ENCODE measurements around the gene DNLZ. TPM values are rescaled to one million over a fixed set of nuclear protein-coding genes. Genes with fewer than 3 reads are reported as not detected.
"Not testable (repeated sequence)": the region's sequence is repeated elsewhere in the genome, so short reads cannot be mapped to it uniquely, and the experiment has no call there.

Gene DNLZ
- total RNA-seq, 4 donors from 2014 or later = 16.2 to 58.4 (median 23.1) TPM

- H3K36me3 ChIP-seq = peaks cover 21 to 29% of the 10 kb centered on the region in 2 donors
- intact Hi-C loops (cut with DNase I) = no loop called here
- WGBS, 2 donors = 14 to 39% methylated on average over 10 to 12 of the region's 71 CpGs
Measured at GRCh38 chr9:136409557-136410455, 46.3 kb upstream of the DNLZ start.

GRCh38 chr9:136407911-136408310 is 44.4 kb upstream of the DNLZ start:
- Histone ChIP-seq H3K4me1 (peaks cover 17 to 21% of the 10 kb centered on the region in 2 donors), H3K36me3 (peaks cover 11 to 23% of the 10 kb centered on the region in 2 donors), H3K4me3 (replicated peaks in 1 of 3) (no peak overlapping the region), H3K9me3 (no peaks in the 10 kb centered on the region), H3K27ac (no peak overlapping the region), H3K27me3 (no peaks in the 10 kb centered on the region)
- no peak for DNase-seq
- TF ChIP-seq POLR2A (IDR thresholded peaks at IDR 0.05) (no peak), CTCF (IDR thresholded peaks at IDR 0.05) (no peak)
- intact Hi-C loops (cut with DNase I) = no loop called here
- 90 to 95% methylated on average over 6 to 7 of the region's 7 CpGs for WGBS, 2 donors

More at GRCh38 chr9:136409557-136410455, 46.3 kb upstream of the DNLZ start:
- peak; percentile 52 to 58 for DNase-seq
- H3K4me3 ChIP-seq (replicated peaks in 1 of 3) = peak overlapping the region in 2 of 3 donors; percentile 3 to 92
- peaks cover 17 to 21% of the 10 kb centered on the region in 2 donors for H3K4me1 ChIP-seq
- peak overlapping the region in 2 of 3 donors; percentile 38 to 52 for H3K27ac ChIP-seq
- no peaks in the 10 kb centered on the region for H3K9me3 ChIP-seq
- TF ChIP-seq POLR2A (IDR thresholded peaks at IDR 0.05) = no peak
- H3K27me3 ChIP-seq = no peaks in the 10 kb centered on the region

- intact Hi-C loops (cut with DNase I) = not testable (repeated sequence)
- H3K36me3 ChIP-seq = peaks cover 8 to 21% of the 10 kb centered on the region in 2 donors
Measured at GRCh38 chr9:136407061-136407460, 43.5 kb upstream of the DNLZ start.

GRCh38 chr9:136405904-136406303 is 42.4 kb upstream of the DNLZ start:
- DNase-seq; intact Hi-C loops (cut with DNase I); H3K9me3 ChIP-seq; H3K4me3 ChIP-seq (replicated peaks in 1 of 3); H3K27me3 ChIP-seq; H3K27ac ChIP-seq: not testable (repeated sequence)
- Histone ChIP-seq H3K4me1 (peaks cover 7 to 11% of the 10 kb centered on the region in 2 donors), H3K36me3 (peaks cover 8 to 21% of the 10 kb centered on the region in 2 donors)
- WGBS, 2 donors = 91 to 93% methylated on average over 9 to 10 of the region's 10 CpGs

More at GRCh38 chr9:136407061-136407460, 43.5 kb upstream of the DNLZ start:
- H3K4me1 ChIP-seq = peaks cover 17 to 19% of the 10 kb centered on the region in 2 donors
- not testable (repeated sequence) for H3K27ac ChIP-seq; H3K9me3 ChIP-seq; H3K27me3 ChIP-seq; DNase-seq; H3K4me3 ChIP-seq (replicated peaks in 1 of 3)
- WGBS, 2 donors = 93 to 96% methylated on average over 18 to 28 of the region's 28 CpGs

GRCh38 chr9:136405481-136405880 is 41.9 kb upstream of the DNLZ start:
- Histone ChIP-seq H3K27ac (no peak overlapping the region), H3K36me3 (peaks cover 8 to 21% of the 10 kb centered on the region in 2 donors), H3K9me3 (no peaks in the 10 kb centered on the region), H3K4me1 (peaks cover 11 to 14% of the 10 kb centered on the region in 2 donors), H3K27me3 (no peaks in the 10 kb centered on the region), H3K4me3 (replicated peaks in 1 of 3) (no peak overlapping the region)
- no peak for DNase-seq
- intact Hi-C loops (cut with DNase I) = no loop called here
- WGBS, 2 donors = 92 to 93% methylated on average over 7 of the region's 7 CpGs
- no peak for TF ChIP-seq POLR2A (IDR thresholded peaks at IDR 0.05)
- no peak for TF ChIP-seq CTCF (IDR thresholded peaks at IDR 0.05)

GRCh38 chr9:136404801-136405136 is 41.2 kb upstream of the DNLZ start:
- Histone ChIP-seq H3K4me1 (peaks cover 13 to 14% of the 10 kb centered on the region in 2 donors), H3K4me3 (replicated peaks in 1 of 3) (no peak overlapping the region), H3K9me3 (no peaks in the 10 kb centered on the region), H3K27me3 (no peaks in the 10 kb centered on the region), H3K27ac (no peak overlapping the region), H3K36me3 (peaks cover 8 to 21% of the 10 kb centered on the region in 2 donors)
- TF ChIP-seq POLR2A (IDR thresholded peaks at IDR 0.05) (no peak), CTCF (IDR thresholded peaks at IDR 0.05) (no peak)
- WGBS, 2 donors = 90 to 91% methylated on average over 7 to 14 of the region's 14 CpGs
- intact Hi-C loops (cut with DNase I) = loop anchor here (5.0 kb wide), 1 partner anchor 33 kb away; the partner anchor contains the start of gene INPP5E
- no peak for DNase-seq

Measured in thyroid gland (tissue), 4 donors.